NCI-H1417 treated with DMSO at 0.1 percent for 48 hours (cell line): ENCODE data around the gene GPSM1.
A peak's percentile ranks its signal among the peaks of the same experiment; 100 is the strongest.
"Not testable (repeated sequence)": the region's sequence is repeated elsewhere in the genome, so short reads cannot be mapped to it uniquely, and the experiment has no call there.

ENCODE experiments used
- DNase-seq: peaks from one replicate; lab custom pipeline; 2025; lab: John Stamatoyannopoulos, UW

GPSM1 gene

GRCh38 chr9:136394312-136395019 is 67.1 kb downstream of the GPSM1 start:
- DNase-seq: no peak

- DNase-seq: no peak
Observed at GRCh38 chr9:136395020-136395340, 67.6 kb downstream of the GPSM1 start.

- DNase-seq: no peak
Observed at GRCh38 chr9:136395345-136396218, 68.2 kb downstream of the GPSM1 start.

- DNase-seq: no peak
Observed at GRCh38 chr9:136396219-136396515, 68.8 kb downstream of the GPSM1 start.

DNA sequence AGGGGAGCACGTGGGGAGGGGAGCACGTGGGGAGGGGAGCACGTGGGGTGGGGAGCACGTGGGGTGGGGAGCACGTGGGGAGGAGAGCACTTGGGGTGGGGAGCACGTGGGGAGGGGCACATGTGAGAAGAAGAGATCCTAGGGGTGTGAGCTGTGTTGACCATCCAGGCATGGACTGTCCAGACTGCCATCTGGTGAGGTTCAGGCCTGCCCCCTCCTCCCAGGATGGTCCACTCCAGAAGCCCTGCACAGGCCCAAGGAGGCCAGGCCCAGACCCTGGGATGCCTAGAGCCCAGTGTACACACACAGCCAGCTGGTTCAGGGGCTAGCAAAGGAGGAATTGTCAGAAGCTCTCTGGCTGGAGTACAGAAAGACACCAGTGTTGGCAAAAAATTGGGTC is 70.3 kb downstream of the GPSM1 start:
- DNase-seq: no peak

- DNase-seq: no peak
Observed at GRCh38 chr9:136398286-136398685, 70.9 kb downstream of the GPSM1 start.

GRCh38 chr9:136399176-136400037 is 72.1 kb downstream of the GPSM1 start:
- no peak for DNase-seq

DNA sequence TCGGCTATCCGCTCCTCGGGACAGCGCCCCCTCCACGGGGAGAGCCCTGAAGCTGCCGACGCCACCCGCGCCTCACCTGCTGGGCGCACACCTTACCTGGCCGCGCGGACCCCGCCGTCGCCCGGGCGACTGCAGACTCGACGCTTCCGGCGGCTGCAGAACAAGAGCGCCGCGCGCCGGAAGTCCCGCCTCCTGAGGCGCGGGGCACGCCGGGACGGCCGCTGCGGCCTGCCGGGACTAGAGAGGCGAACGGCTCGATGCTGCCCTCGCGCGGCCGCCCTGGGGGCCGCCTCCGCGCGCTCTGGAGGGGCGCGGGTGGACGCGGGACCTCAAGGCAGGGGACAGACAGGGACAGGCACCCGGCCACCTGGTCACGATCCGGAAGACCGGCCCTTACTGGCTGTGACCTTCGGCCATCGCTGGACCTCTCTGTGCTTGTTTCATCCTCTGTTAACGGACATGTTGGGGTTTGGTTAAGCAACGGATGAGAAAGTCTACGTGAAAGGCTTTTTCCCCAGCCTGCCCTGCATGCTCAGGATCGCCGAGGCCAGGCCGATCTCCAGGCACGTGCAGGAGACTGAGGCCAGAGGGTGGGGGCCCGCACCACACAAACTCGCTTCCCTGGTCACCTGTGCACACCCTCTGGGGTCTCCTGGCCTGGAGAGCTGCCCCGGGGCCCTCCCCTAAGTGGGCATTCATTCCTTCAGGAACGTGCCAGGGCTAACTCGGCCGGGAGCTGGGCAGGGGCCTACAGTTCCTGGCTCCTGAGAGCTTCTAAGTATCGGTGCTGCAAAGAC is 72.9 kb downstream of the GPSM1 start, which contains the start of gene SNAPC4:
TSS of gene SNAPC4 (minus strand) at position 133 of the 797 bp plus-strand sequence. CDS start 1,742 bp downstream, outside the sequence.
- DNase-seq: peak; percentile 71

DNA sequence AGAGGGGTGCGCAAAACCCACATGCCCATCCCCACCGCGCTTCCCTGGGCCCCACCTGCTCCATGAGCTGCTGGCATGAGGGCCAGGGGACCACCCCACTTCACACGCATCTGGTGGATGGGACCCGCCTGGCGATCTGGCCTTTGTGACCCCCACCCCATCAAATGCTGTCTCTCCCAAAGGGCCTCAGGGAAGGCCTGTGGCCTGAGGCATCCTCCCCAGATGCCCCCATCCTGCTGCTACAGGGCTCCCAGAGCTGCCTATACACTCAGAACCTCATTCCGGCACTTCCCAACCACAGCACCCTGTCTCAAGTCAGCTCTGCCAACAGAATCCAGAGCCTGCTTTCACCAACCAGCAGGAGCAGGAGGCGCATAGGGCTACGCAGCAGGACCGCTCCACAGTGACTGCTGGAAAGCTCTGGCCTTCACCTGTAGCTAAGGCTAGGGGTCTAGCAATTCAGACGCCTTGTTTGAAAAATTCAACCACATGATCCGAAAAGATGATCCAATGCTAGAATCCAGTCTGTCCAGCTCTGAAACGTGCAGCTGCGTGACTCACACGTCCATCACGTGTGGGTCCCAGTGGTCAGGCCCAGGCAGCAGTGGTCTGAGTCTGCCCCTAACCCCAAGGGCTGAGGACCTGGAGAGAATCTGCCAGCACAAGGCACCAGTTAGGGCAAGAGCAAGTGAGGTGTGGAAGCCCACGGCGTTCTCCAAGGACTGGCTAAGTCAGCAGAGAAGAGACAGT is 74.0 kb downstream of the GPSM1 start:
- no peak for DNase-seq

DNA sequence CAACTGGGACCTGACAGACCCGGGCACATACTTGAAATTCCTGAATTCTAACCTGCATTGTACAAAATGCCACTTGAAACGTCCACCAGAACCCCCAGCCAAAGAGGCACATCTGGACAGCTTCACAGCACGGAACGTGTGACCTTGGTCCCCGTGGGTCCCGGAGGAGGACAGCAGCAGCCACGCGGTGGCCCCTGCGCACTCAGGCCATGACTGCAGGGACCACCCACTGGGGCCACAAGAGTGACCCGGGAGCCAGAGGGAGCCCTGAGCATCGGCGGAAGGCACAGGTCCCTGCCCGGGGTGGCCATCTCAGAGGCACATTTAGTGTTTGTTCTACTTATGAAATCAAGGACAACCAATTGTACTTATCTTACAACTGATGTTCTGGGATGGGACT is 74.7 kb downstream of the GPSM1 start:
- no peak for DNase-seq

DNA sequence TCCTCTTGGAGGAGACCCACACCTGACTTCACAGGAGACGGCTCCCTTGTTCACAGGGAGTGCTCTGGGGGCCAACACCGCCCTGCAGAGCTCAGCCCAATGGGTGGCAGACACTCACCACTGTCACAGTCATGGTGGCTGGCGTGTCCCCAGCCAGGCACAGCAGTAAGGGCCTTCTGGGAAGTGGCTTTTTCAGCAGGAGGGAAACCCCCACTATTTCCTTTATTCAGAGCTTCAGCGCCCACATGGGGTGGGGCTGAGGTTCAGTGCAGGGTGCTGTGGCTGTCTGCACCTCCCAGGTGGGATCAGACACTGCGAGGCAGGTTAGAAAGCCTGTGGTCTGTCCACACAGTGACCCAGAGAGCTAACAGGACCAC is 76.2 kb downstream of the GPSM1 start:
- DNase-seq: no peak

GRCh38 chr9:136403915-136404800 is 76.8 kb downstream of the GPSM1 start:
- no peak for DNase-seq

DNA sequence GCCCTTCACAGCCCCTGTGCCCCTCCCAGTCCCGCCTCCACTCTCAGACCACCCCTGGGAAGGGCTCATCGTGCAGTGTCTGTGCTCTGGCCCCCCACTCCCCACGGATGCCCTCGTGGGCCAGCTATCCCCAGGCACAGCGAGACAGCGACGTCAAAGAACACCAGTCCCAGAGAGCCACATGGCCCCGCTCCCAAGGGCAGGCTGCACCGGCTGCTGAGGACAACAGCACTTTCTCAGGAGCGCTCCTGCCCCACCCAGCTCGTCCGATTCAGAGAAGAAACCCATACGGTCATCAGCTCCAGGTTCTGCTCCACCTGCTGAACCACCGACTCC is 77.4 kb downstream of the GPSM1 start:
- no peak for DNase-seq

GRCh38 chr9:136405481-136405880 is 78.1 kb downstream of the GPSM1 start:
- DNase-seq: no peak

DNA sequence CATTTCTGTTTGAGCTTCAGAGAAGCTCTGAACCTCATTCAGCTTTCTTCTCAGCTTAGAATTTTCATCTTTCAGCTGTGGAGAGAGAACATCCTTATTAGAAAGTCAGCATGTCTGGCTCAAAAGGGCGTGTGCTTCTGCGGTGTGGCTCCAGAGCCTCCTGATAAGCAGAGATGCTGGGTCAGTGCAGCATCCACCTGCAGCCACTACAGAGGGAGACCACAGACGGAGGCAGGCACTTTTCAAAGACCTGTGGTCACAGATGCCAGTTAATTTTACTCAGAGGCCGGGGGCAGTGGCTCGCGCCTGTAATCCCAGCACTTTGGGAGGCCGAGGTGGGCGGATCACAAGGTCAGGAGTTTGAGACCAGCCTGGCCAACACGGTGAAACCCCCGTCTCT is 78.6 kb downstream of the GPSM1 start:
- not testable (repeated sequence) for DNase-seq

DNA sequence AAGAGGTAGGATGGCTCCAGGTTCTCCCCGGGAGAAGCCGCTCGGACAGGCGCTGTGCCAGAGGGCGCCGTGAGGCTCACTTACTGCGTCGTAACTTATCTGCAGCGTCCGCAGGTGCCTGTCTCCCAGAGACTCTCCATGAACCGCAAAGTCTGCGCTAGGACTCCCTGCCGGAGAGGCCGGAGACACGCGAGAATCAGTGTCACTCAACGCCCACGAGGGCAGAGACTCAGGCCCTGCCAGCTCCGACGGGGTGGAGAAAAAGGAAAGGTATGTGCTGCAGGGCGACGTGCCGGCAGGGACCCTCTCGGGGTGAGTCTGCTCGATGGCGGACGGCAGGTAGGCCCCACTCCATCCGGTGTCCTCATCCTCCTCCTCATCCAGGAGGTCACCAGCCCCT is 79.7 kb downstream of the GPSM1 start:
- not testable (repeated sequence) for DNase-seq

- no peak for DNase-seq
Observed at GRCh38 chr9:136407911-136408310, 80.6 kb downstream of the GPSM1 start.
